ENCODE measurements around the gene USP15. TPM values are rescaled to one million over a fixed set of nuclear protein-coding genes. Genes with fewer than 3 reads are reported as not detected.

USP15 gene
- total and polyA plus RNA-seq, 12 donors: 26.7 to 76.0 (median 61.9) TPM

- no peak for ATAC-seq
- H3K27ac ChIP-seq: no peak overlapping the region
These were observed 33.1 kb upstream of the USP15 start for GRCh38 chr12:62227091-62227490.

DNA sequence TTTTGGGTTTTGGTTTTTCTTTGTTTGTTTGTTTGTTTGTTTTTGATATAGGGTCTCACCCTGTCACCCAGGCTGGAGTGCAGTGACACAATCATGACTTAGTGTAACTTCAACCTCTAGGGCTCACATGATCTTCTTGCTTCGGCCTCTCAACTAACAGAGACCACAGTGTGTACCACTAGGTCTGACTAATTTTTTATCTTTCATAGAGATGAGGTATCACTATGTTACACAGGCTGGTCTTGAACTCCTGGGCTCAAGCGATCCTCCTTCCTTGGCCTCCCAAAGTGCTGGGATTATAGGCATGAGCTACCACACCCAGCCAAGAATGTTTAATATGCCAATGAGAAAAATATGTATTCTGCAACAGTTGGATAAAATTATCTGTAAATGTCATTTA is 29.6 kb upstream of the USP15 start:
- H3K27me3 ChIP-seq: no peaks in the 10 kb centered on the region
- H3K27ac ChIP-seq: no peak overlapping the region
- H3K4me1 ChIP-seq: no peaks in the 10 kb centered on the region
- intact Hi-C loops (cut with DNase I): no loop called here
- DNase-seq (no peak), ATAC-seq (no peak)
- no peak overlapping the region for H3K4me3 ChIP-seq
- TF ChIP-seq, protein P1, sequence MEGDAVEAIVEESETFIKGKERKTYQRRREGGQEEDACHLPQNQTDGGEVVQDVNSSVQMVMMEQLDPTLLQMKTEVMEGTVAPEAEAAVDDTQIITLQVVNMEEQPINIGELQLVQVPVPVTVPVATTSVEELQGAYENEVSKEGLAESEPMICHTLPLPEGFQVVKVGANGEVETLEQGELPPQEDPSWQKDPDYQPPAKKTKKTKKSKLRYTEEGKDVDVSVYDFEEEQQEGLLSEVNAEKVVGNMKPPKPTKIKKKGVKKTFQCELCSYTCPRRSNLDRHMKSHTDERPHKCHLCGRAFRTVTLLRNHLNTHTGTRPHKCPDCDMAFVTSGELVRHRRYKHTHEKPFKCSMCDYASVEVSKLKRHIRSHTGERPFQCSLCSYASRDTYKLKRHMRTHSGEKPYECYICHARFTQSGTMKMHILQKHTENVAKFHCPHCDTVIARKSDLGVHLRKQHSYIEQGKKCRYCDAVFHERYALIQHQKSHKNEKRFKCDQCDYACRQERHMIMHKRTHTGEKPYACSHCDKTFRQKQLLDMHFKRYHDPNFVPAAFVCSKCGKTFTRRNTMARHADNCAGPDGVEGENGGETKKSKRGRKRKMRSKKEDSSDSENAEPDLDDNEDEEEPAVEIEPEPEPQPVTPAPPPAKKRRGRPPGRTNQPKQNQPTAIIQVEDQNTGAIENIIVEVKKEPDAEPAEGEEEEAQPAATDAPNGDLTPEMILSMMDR (IDR thresholded peaks at IDR 0.05): no peak
- 87 to 92% methylated on average over 2 of the region's 2 CpGs for WGBS, 2 donors
- H3K36me3 ChIP-seq: no peaks in the 10 kb centered on the region
- H3K9me3 ChIP-seq: no peaks in the 10 kb centered on the region

More at GRCh38 chr12:62227091-62227490, 33.1 kb upstream of the USP15 start:
- intact Hi-C loops (cut with DNase I): no loop called here
- Histone ChIP-seq H3K4me1 (no peaks in the 10 kb centered on the region), H3K36me3 (no peaks in the 10 kb centered on the region), H3K27me3 (no peaks in the 10 kb centered on the region), H3K9me3 (no peaks in the 10 kb centered on the region), H3K4me3 (no peak overlapping the region)
- DNase-seq: no peak
- TF ChIP-seq, protein P1 (IDR thresholded peaks at IDR 0.05): no peak
- WGBS, 2 donors: 70 to 76% methylated on average over 2 of the region's 2 CpGs

DNA sequence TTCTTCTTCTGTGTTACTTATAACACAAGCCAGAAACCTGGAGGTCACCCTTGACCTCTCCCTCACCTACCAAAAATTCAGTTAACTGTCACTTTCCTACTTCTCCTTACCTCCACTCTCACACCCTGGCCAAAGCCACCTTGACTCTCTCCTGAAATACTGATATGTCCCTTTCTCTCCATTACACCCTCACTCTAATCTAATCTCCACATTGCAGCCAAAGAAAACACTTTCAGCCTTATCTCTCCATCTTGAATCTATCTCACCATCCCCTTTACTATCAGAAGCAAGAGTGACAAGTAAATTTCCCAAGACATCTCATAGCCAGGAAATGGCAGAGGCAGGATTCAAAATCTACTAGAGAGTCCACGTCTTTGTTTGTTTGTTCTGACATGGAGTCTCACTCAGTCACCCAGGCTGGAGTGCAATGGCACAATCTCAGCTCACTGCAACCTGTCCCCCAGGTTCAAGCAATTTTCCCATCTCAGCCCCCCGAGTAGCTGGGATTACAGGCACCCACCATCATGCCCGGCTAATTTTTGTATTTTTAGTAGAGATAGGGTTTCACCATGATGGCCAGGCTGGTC is 28.0 kb upstream of the USP15 start:
- Histone ChIP-seq H3K4me1 (no peaks in the 10 kb centered on the region), H3K27me3 (no peaks in the 10 kb centered on the region), H3K9me3 (peaks cover 0 to 12% (median 0%) of the 10 kb centered on the region in 11 donors), H3K27ac (no peak overlapping the region), H3K4me3 (no peak overlapping the region), H3K36me3 (no peaks in the 10 kb centered on the region)
- ATAC-seq: no peak
- 65 to 66% methylated on average over 3 of the region's 3 CpGs for WGBS, 2 donors
- intact Hi-C loops (cut with DNase I): no loop called here
- TF ChIP-seq, protein P1 (IDR thresholded peaks at IDR 0.05): no peak
- DNase-seq: no peak

- H3K9me3 ChIP-seq: peaks cover 0 to 17% (median 0%) of the 10 kb centered on the region in 11 donors
- no peak overlapping the region for H3K4me3 ChIP-seq
- H3K36me3 ChIP-seq: no peaks in the 10 kb centered on the region
- no peaks in the 10 kb centered on the region for H3K4me1 ChIP-seq
- TF ChIP-seq, protein P1 (IDR thresholded peaks at IDR 0.05): no peak
- ATAC-seq (no peak), DNase-seq (no peak)
- WGBS, 2 donors: 88 to 95% methylated on average over 2 of the region's 2 CpGs
- no peaks in the 10 kb centered on the region for H3K27me3 ChIP-seq
- H3K27ac ChIP-seq: no peak overlapping the region
- intact Hi-C loops (cut with DNase I): no loop called here
These were observed 26.4 kb upstream of the USP15 start for GRCh38 chr12:62233805-62234204.
